A549 (cell line): ENCODE measurements around the gene TMEM79.

ENCODE experiments used
- CEBPB ChIP-seq, 2 experiments: fragments of >200 bp in 1 of 2; sonication (Bioruptor Twin) in 1 of 2; formaldehyde crosslinking in 1 of 2; IDR thresholded peaks; 2 replicates each; pipeline ENCODE4 v1.6.1; 2012 to 2016
- CHD4 ChIP-seq: fragments of 200-600 bp; sonication (generic); IDR thresholded peaks from 2 replicates; pipeline ENCODE4 v1.6.1; 2016; ENCODE audit warnings: antibody characterized with exemption, mild to moderate bottlenecking, borderline replicate concordance
- CTCF ChIP-seq: fragments of >200 bp; sonication (Bioruptor Twin); formaldehyde crosslinking; IDR thresholded peaks from 3 replicates; pipeline ENCODE4 v1.5.1; 2016
- JUN ChIP-seq, 2 experiments: fragments of >200 bp; sonication (Bioruptor Twin); formaldehyde crosslinking; IDR thresholded peaks; 2 replicates in 1 of 2; 3 replicates in 1 of 2; pipeline ENCODE4 v1.6.1; 2016 to 2017
- MAX ChIP-seq: IDR thresholded peaks from 2 replicates; pipeline ENCODE4 v1.6.1; 2012
- MYC ChIP-seq: IDR thresholded peaks from 2 replicates; pipeline ENCODE4 v1.6.1; 2012; ENCODE audit warnings: mild to moderate bottlenecking, inconsistent platforms, low read length, improper control_type of control experiment, borderline replicate concordance
- NR3C1 ChIP-seq: fragments of >200 bp; sonication (Bioruptor Twin); formaldehyde crosslinking; IDR thresholded peaks from 3 replicates; pipeline ENCODE4 v1.6.1; 2017
- RAD21 ChIP-seq, 2 experiments: fragments of >200 bp in 1 of 2; sonication (Bioruptor Twin) in 1 of 2; formaldehyde crosslinking in 1 of 2; IDR thresholded peaks in 1 of 2; conservative IDR thresholded peaks in 1 of 2; 2 replicates in 1 of 2; 3 replicates in 1 of 2; pipeline ENCODE4 v1.6.1; 2012 to 2018; ENCODE audit warnings: inconsistent platforms in 1 of 2
- RCOR1 ChIP-seq: fragments of 150-350 bp; IDR thresholded peaks from 2 replicates; pipeline ENCODE4 v1.6.1; 2014; ENCODE audit warnings: antibody characterized with exemption, low read length, low read depth
- REST ChIP-seq: fragments of 200-600 bp; sonication (generic); IDR thresholded peaks from 2 replicates; pipeline ENCODE4 v1.6.1; 2016; ENCODE audit warnings: antibody characterized with exemption, mild to moderate bottlenecking, moderate library complexity
- SREBF2 ChIP-seq: fragments of 450-650 bp; IDR thresholded peaks from 2 replicates; pipeline ENCODE4 v1.6.1; 2014; ENCODE audit warnings: mild to moderate bottlenecking, moderate library complexity
- USF2 ChIP-seq: fragments of 450-650 bp; IDR thresholded peaks from 2 replicates; pipeline ENCODE4 v1.6.1; 2014; ENCODE audit warnings: antibody characterized with exemption
- ZNF302 ChIP-seq: fragments of 250-450 bp; sonication (Bioruptor Pico); IDR thresholded peaks from 2 replicates; pipeline ENCODE4 v1.9.0; 2021; ENCODE audit warnings: inconsistent platforms, mild to moderate bottlenecking, moderate library complexity

- TF ChIP-seq RAD21 (conservative IDR thresholded peaks at IDR 0.05 in 1 of 2, IDR thresholded peaks at IDR 0.05 in 1 of 2), result no peak
- TF ChIP-seq JUN (IDR thresholded peaks at IDR 0.05), result no peak
- no peak for TF ChIP-seq RCOR1
- no peak for TF ChIP-seq SREBF2
- no peak for TF ChIP-seq ZNF302 (CRISPR knock-in tag)
- no peak for TF ChIP-seq CHD4
- no peak for TF ChIP-seq CTCF
- no peak for TF ChIP-seq MAX
- TF ChIP-seq REST, result no peak
- TF ChIP-seq MYC, result no peak
- no peak for TF ChIP-seq USF2
- no peak for TF ChIP-seq NR3C1
- TF ChIP-seq CEBPB (IDR thresholded peaks at IDR 0.05), result peak; percentile 53 to 91; a peak in 3 of 4 replicates
Measured at GRCh38 chr1:156310962-156311361, 26.8 kb downstream of the TMEM79 start.
